GM21576 (cell line): ENCODE data around the gene ZMYM3.

ENCODE experiments used
- ATAC-seq: cut with Tn5 transposase; IDR thresholded peaks from one replicate; pipeline ENCODE4 v1.9.1; 2021; ENCODE audit warnings: mild to moderate bottlenecking, moderate library complexity; ENCODE audit not compliant: unreplicated experiment

The ZMYM3 gene

DNA sequence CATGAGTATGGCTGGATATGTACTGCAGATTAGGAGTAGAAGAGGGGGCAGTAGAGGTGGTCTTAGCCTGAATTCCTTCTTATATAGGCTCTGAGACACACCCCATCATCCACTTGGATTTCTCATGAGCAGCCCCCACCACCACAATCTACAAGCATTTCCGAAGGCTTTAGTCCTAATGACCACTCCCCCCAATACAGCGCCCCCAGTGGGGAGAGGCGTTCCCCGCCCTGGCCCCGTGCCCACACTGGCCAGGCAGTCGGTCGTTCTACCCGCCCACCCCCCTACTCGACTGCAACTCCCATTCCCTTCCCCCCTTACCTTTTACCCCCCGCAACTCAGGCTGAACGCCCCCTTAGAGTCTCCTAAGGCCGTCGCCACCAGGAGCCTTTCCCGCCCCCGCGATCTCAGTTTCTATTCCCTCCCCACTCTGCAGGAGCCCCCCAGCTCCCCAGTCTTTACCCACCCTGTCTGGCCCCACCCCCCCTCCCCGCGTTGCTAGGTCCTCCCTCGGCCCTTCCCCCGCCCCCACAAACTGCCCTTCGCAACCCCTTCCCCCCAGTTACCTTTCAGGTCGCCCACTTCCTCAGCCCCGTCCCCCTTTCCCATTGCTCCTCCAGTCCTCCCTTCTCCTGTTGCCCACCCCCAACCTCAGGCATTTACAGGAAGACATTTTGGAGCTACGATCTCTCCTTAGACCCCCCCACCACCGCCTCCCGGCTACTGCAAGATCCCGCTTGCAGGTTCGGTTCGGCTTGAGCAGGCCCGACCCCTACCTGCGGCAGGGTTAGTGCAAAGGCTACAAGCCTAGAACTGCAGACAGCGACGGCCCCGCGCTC is 468 bp downstream of the ZMYM3 start:
- no peak for ATAC-seq

DNA sequence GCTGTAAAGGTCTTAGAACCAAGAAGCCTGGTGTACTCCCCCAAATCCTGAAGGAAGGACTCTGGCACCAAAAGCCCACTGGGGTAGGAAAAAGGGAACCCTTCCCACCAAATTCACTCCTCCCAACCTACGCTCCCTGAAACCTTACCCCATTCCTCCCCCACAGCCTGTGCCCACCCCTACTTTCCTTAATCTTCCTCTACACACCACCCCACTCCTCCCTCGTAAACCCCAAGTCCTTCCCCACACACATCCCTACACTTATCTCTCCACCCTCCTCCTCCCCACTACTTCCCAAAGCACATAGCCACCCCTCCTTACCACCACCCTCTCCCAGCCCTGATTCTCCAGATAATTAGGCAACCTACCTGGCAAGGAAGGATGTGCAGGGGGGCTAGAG is 1.7 kb downstream of the ZMYM3 start:
- no peak for ATAC-seq

DNA sequence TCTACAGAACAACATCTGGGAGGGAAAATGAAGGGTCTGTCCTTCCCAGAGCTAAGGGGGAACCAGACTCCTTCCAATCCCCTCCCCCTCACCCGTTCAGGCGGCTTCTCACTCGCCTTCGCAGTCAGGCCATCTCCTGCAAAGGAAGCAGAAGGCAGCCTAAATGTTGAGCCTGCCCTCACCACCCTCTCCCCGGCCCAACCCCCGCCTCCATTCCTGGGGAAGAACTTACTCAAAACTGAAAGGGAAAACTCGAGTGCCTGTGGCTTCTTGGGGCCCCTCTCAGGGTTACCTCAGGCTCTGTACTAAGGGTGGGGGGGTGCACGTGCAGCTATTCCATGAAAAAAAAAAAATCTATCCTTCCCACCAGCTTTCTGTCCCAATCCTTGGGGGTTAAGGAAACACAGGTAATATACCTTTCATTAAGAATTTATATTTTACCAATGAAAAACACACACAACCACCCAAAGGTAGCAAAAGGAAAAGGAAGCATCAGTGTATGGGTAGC is 2.4 kb downstream of the ZMYM3 start:
- no peak for ATAC-seq

DNA sequence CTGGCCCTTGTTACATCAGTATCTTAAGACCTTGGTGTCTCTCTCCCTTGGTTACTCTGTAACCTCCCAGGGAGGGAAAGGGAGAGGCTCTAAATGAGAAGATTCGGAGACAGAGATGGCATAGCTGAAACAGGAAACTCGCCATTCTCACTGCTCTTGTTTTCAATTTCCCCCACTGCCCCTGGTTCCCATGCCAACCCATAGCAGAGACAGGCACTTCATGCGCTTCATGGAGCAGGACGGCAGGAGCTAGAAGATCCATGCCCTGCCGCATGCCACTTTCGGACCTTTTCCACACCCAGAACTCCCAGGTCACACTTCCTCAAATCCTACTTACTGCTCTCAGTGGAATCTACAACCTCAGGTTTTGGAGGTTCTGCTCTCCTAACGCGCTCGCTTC is 3.1 kb downstream of the ZMYM3 start:
- ATAC-seq = no peak

DNA sequence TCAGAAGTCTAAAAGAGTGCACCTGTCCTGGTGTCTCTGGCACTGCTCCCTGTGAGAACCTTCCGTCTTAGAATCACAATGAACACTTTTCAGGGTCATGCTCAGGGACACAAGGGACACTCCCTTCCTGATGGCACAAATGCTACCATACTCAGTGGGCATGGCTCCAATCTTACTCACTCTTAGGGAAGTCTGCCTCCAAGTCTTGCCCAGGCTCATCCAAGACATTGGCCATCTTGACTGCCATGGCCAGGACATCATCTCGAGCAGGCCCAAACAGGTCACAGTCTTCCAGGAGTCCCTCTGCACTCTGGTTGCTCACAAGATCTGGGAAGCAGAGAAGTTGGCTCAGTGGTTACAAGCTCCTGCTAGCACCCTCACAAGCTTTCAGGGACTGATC is 8.8 kb downstream of the ZMYM3 start:
- ATAC-seq = no peak

DNA sequence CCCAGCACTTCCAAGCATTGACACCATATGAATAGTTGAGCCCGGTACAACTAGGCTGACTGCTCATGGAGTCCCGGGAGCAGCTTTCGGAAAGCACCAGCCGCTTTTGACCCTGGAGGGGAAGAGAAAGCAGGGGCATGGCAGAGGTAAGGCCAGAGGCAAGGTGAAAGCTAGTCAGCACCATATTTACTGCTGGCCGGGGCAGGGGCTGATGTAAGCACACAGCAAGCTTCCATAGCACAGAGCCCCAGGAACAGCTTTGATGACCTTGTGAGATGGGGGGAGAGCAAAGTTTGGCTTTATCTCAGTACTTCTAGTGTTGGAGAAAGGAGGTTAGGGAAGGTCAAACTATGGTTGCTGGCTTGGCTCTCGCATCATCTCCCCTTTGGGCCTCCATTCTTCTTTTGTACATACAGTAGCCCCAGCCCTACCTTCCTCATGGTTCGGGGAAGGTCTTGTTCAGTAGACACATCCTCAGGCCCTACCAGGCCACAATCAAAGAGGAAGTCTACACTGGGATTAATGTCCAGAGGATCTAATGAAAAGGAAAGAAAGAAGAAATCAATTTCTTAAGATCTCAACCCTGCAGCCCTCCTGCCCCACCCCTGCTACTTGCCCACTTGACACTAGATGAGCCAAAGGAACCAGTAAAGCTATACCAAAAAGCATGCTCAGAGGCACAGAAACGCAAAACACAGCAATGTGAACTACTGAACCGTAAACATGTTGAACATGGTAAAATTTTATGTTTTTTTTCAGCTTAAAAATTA is 9.4 kb downstream of the ZMYM3 start:
- ATAC-seq = no peak

DNA sequence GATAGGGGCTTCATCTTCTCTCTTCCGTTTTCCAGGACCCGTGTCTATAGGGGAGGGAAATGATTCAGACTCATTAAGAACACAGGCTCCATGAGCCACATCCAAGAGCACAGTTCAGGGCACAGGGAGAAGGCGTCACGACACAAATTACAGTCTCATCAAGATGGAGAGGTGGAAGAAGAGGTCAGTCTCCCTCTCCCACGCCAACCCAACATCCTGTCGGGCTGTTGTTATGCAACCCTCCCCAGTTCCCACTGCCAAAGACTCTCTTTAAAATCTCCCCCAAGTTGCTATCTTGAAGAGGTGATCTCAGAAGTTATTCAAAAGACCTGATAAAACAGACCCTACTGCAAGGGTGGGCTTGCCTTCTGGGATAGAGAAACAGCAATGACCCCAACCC is 12.6 kb downstream of the ZMYM3 start:
- no peak for ATAC-seq

DNA sequence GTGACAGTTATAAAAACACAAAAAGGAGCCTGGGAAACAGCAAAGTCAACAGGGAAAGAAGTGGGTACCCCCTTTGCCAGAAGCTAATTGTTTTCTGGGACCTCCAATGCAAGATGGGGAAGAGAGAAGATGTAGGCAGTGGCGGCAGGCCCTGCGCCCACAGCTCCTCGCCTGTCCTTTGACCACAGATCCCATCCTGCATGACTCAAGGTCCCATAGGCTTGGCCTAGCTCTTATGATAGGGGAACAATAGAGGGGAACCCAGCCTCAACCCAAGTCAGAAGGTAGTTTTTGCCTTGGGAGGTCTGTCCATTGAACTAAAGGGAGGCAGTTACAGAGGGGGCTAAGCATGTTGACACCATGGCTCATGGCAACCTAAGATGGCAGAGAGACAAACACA is 14.2 kb downstream of the ZMYM3 start:
- ATAC-seq = no peak

DNA sequence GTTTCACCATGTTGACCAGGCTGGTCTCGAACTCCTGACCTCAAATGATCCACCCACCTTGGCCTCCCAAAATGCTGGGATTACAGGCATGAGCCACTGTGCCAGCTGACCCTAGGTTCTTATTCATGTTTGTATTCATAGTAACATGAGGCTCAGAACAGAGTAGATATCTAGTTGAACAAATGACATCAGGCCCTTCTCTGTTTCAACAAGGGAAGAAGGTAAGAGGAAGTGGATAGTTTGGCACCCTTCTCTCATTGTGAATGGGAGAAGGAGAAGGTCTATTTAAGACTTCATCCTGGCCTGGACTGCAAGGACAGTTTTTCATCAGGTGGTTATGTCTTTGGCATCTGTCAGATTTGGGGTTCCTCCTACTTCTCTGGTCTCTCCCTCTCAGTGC is 17.1 kb downstream of the ZMYM3 start:
- no peak for ATAC-seq

DNA sequence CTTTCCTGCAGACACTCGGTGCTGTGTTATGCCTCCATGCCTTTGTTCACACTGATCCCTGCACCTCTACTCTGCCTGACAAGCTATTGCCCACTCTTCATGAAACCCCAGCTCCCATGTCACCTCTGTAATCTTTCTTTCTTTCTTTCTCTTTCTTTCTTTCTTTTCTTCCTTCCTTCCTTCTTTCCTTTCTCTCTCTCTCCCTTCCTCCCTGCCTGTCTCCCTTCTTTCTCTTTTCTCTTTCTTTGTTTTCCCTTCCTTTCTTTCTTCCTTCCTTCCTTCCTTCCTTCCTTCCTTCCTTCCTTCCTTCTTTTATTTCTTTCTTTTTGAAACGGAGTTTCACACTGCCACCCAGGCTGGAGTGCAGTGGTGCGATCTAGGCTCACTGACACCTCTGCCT is 18.5 kb downstream of the ZMYM3 start:
- ATAC-seq = no peak

DNA sequence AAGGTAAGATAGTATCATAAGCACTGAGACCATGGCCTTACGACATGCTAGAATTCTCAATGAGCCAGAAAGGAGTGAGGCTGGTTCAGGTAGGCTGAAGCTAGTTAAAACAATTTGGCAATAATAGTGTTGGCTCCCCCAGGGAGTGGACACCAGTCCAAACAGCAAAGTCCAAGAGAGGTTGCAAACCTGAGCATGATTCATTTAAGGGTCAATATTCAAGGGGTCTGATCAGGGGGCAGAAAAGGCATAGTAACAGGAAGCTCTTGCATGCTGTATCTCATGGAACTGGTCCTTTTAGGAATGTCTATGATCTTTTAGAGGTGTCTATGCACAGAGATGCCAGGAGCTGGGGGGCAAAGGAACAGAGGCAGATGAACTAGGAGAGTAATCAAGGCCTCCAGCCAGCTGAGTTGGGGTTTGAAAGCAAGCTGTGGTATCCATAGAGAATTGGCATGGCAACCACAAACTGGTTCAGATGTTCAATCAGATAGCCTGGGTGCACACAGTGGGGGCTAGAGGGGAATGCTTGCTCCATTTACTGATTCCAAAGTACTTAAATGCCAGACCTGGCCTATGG is 25.8 kb downstream of the ZMYM3 start:
- ATAC-seq = no peak

DNA sequence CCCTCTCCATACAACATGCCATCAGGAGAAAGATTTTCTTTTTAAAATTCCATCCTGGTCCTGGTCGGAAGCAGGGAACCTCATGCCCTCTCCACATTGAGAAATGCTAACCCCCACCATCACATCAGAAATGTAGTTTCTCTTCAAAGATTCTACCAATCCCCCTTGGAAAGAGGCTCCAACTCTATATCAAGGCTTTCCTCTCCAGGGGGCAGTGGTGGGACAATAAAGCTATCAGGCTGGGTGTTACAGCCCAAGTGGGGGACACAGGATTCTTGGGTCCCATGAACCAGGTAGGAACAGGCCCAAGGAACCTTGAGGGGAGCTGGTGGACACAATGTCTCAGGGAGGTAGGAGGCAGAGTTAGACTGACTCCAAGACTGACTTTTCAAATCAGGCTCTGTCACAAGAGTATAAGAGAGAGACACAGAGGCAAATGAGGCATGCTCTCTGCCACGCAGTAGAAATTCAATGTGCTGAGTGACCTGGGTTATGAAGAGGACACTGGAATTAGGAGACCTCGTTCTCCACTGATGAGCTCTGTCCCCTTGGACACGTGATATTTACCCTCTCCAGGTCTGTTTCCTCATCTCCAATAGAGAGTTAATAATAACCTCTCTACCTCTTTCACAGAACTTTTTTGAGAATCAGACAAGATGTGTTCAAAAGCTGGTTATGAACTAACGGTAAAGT is 26.4 kb downstream of the ZMYM3 start:
- no peak for ATAC-seq

DNA sequence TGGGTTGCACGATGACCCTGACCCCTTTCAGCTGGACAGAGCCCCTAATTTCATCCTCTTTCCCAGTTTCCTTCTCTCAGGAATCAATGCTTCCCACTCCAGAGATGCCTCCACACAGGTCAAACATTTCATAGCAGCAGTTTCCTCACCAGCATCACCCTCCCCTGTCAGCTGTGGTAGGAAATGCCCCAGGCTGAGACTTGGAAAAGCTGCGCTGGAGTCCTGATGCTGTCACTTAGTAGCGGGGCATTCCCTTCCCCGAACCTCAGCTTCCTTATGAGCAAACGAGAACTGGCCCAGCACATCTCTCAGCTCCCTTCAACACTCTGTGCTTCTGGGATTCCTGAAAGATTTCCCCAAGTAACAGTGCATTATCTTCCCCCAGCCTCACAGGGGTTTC is 28.3 kb downstream of the ZMYM3 start:
- ATAC-seq = no peak

DNA sequence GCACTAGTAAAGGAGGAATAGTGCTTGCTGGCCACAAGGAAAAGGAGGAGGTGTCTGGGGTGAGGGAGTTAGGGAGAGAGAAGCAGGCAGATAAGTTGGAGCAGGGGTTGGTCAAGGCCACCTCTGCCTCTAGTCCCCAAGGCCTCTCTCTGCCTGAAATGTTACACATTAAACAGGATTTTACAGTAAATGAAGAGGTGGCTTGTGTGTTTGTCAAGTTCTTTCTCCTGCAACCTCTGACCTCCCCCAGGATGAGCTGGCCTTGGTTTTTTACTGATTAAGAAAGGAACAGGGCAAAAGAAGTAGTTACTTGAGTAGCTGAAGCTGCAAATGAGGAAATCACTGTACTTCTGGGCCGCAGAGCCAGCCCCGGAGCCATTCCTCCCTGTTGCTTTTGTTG is 28.9 kb downstream of the ZMYM3 start:
- no peak for ATAC-seq

DNA sequence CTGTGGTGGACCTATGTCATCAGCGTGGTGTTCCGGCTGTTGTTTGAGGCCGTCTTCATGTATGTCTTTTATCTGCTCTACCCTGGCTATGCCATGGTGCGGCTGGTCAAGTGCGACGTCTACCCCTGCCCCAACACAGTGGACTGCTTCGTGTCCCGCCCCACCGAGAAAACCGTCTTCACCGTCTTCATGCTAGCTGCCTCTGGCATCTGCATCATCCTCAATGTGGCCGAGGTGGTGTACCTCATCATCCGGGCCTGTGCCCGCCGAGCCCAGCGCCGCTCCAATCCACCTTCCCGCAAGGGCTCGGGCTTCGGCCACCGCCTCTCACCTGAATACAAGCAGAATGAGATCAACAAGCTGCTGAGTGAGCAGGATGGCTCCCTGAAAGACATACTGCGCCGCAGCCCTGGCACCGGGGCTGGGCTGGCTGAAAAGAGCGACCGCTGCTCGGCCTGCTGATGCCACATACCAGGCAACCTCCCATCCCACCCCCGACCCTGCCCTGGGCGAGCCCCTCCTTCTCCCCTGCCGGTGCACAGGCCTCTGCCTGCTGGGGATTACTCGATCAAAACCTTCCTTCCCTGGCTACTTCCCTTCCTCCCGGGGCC is 29.7 kb downstream of the ZMYM3 start:
- ATAC-seq = no peak

DNA sequence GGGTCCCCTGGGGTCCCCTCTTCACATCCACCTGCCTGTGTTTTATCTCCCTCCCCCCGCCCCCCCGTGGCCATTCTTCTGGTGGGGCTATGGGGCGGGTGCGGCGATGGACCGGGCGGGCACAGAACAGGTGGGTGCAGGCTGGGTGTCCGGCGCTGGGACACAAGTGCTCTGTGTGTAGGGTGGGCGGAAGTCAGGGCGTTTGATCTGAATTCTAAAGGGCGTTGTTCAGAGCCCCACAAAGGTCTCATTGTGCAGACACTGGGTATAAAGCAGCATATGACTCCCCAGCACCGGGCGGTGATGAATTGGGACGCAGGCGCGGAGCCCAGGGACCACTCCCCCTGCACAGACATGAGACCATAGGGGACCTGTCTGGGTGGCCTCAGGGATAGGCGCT is 31.0 kb downstream of the ZMYM3 start, which contains the start of gene GJB1:
TSS of gene GJB1 (plus strand) at position 296 of the 400 bp plus-strand sequence. CDS start 484 bp downstream, outside the sequence.
- ATAC-seq = no peak

DNA sequence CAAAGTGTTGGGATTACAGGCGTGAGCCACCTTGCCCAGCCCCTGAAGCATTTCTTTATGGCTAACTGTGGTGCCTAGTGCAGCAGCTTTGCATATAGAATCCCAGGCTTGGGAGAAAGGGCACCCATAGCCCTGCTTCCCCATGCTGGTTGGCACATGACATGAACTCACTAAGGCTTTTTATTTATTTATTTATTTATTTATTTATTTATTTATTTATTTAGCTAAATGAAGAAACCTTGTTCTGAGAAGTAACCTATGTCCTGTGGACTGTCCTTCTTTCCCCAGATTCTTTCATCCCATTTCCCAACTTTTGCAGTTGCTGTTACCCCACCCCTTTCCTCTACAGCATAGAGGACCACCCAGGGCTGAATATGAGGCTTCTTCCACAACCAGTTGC is 32.8 kb downstream of the ZMYM3 start:
- no peak for ATAC-seq

DNA sequence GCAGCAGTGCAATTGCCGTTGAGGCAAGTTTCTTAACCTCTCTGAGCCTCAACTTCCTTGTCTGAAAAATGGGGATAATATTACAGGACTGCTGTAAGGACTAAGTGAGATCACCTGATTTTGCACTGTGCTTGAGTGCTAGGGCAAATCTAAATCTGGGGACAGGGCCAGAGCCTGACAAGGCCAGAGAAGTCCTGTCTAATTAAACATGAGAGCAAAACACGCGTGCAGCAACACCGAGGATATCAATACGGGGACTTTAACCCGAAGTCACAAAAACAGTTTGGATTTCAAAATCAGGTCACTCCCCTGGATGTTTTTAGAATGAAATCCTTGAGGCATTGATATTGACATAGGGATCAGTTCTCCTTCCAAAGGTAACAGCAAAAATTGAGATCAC is 36.6 kb downstream of the ZMYM3 start:
- ATAC-seq = no peak

DNA sequence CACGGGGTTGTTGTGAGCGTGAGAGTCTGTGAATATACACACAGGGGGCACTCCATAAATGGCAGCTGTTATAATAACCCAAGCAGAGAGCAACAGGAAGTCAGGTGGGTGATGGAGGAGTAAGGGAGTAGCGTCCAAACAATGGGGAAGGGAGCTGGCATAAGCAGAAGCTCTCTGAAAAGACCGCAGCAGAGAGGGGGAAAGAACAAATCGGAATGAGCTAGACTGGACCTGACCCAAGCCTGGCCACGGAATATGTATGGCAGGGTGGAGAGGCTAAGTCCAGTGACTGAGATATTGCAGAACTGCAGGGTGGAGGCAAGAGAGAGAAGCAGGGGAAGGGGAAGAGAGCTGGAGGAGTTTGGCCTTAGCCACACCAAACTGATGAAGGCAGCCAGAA is 37.5 kb downstream of the ZMYM3 start:
- no peak for ATAC-seq

DNA sequence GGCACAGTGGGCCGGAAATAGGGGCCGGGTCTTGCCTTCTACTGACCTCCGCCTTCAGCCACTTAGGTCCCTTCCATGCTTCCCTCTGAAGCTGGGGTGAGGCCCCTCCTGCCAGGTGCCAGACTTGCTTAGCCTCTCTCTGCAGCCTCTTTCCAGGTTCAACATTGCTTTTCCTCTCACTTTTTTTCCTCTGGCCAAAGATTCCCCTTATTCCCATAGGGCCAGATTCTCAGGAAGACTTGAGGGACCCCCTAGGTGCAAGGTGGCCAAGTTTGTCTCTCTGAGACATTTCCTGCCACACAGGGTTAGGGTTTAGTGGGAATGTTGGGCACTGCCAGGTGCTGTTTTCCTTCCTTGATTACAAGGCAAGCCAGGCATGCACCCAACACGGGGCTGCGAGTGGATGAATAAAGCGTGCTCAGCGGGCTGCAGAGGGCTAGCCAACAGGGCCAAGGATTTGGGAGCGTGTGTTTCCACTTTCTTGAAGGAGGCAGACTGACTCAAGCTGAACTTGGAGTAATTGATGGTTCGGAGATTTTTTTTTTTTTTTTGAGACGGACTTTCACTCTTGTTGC is 38.5 kb downstream of the ZMYM3 start:
- ATAC-seq = no peak
